ENCODE results near the gene CFAP53. TPM values are rescaled to one million over a fixed set of nuclear protein-coding genes. Genes with fewer than 3 reads are reported as not detected.

The CFAP53 gene
- total RNA-seq, 1 donor from 2014 or later = 0.26 TPM

DNA sequence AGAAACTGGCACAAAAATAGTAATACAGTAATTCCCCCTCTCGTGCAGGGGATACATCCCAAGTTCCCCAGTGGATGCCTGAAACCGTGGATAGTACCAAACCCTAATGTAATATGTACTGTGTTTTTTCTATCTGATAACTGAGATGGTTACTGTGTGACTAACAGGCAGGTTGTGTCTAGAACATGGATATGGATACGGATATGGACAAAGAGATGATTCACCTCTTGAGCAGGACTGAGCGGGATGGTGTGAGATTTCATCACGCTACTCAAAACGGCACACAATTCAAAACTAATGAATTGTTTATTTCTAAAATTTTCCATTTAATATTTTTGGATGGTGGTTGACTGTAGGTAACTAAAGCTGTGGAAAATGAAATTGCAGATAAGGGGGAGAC, 11.6 kb upstream of the CFAP53 start:
- Histone ChIP-seq H3K27me3 (ENCODE audit: control insufficient read depth, insufficient read depth, low read length) (no peaks in the 10 kb centered on the region), H3K4me3 (ENCODE audit: low read depth, low read length) (no peak overlapping the region), H3K36me3 (ENCODE audit: control insufficient read depth, insufficient read depth, low read length) (peaks cover 38% of the 10 kb centered on the region)
- FAIRE-seq (no peak), DNase-seq (ENCODE audit: low read depth) (peak; percentile 95)
- TF ChIP-seq, protein P1, sequence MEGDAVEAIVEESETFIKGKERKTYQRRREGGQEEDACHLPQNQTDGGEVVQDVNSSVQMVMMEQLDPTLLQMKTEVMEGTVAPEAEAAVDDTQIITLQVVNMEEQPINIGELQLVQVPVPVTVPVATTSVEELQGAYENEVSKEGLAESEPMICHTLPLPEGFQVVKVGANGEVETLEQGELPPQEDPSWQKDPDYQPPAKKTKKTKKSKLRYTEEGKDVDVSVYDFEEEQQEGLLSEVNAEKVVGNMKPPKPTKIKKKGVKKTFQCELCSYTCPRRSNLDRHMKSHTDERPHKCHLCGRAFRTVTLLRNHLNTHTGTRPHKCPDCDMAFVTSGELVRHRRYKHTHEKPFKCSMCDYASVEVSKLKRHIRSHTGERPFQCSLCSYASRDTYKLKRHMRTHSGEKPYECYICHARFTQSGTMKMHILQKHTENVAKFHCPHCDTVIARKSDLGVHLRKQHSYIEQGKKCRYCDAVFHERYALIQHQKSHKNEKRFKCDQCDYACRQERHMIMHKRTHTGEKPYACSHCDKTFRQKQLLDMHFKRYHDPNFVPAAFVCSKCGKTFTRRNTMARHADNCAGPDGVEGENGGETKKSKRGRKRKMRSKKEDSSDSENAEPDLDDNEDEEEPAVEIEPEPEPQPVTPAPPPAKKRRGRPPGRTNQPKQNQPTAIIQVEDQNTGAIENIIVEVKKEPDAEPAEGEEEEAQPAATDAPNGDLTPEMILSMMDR (IDR thresholded peaks at IDR 0.05; ENCODE audit: insufficient read depth, low read length, severe bottlenecking) = no peak

DNA sequence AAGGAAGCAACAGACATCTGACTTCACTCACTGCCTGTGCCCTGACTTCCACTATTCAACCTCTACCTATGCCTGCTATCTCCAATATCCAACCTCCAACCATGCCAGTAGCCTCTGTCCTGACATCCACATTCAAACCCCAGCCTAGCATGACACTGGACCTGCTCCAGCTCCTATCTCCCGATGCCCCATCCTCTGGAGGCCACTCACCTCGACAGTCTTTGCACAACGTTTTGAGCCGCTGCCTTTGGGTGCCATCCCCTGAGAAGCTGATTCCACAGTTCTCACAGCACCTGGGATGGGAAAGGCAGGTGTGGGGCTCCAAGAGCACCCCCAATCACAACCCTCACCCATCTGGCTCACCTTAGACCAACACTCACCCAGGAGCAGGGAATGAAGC, 10.2 kb upstream of the CFAP53 start:
- FAIRE-seq (peak; percentile 86), DNase-seq (ENCODE audit: low read depth) (no peak)
- TF ChIP-seq, protein P1 (IDR thresholded peaks at IDR 0.05; ENCODE audit: insufficient read depth, low read length, severe bottlenecking) = no peak
- H3K36me3 ChIP-seq (ENCODE audit: control insufficient read depth, insufficient read depth, low read length) = peaks cover 45% of the 10 kb centered on the region
- no peak overlapping the region for H3K4me3 ChIP-seq (ENCODE audit: low read depth, low read length)
- H3K27me3 ChIP-seq (ENCODE audit: control insufficient read depth, insufficient read depth, low read length) = no peaks in the 10 kb centered on the region

DNA sequence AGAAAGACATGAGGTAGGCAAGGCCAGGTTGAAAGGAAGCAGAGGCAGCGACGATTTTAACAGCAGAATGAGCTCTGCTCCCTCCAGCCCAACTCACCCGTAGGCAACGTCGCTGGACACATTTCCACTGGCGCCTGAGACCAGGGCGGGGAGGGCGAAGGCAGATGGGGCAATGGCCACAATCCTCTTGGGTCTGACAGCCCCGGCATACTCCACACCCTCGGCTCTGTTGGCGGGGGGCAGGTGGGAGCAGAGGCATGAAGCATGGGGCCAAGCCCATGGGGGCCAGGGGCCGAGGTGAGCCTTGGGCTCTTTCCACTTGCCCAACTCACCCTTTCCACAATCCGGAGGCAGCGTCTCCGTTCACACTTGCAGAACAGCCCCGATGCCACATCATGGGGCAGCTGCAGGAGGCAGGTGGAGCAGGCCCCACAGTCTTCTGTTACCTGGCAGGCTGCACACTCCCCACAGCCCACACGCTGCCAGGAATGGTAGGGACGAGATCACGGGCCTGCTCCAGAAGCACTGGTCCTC, 9.3 kb upstream of the CFAP53 start:
- Histone ChIP-seq H3K27me3 (ENCODE audit: control insufficient read depth, insufficient read depth, low read length) (no peaks in the 10 kb centered on the region), H3K4me3 (ENCODE audit: low read depth, low read length) (no peak overlapping the region), H3K36me3 (ENCODE audit: control insufficient read depth, insufficient read depth, low read length) (peaks cover 49% of the 10 kb centered on the region)
- TF ChIP-seq, protein P1 (IDR thresholded peaks at IDR 0.05; ENCODE audit: insufficient read depth, low read length, severe bottlenecking) = no peak
- DNase-seq (ENCODE audit: low read depth) (no peak), FAIRE-seq (no peak)

DNA sequence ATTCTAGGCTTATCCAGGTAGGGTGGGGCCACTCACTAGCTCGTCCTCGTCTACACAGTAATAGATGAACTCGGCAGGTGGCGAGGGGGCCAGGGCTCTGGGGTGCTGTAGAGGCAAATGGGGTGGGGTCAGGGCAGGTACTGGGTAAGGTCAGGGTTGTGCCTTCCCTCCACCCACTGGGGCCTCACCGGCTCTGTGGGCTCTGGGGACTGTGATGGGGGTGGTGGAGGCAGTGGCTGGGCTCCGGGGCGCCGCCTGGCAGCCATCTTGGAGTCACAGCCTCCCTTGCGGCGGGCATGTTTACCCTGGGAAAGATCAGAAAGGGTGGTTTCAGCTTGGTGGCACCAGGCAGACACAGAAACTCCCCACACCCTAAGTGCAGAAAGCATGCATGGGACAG, 8.6 kb upstream of the CFAP53 start:
- H3K36me3 ChIP-seq (ENCODE audit: control insufficient read depth, insufficient read depth, low read length) = peaks cover 49% of the 10 kb centered on the region

DNA sequence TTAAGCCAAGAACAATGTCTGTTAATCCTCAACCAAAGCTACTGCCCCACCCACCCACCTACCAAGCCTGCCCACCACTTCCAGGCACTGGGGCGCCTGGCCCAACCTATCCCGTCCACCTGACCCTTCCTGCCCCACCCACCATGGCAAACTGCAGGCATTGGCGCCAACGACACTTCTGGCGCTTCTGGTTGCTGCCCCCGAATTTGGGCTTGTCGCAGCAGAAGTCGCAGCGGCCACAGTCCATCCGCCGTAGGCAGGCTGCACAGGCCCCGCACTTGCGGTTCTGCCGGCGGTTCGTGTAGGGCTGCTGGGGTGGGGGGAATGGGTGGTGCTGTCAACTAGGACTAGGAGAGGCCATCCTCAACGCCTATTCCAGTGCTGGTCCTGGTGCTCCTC, 7.7 kb upstream of the CFAP53 start:
- no peak overlapping the region for H3K4me3 ChIP-seq (ENCODE audit: low read depth, low read length)
- FAIRE-seq = no peak
- H3K27me3 ChIP-seq (ENCODE audit: control insufficient read depth, insufficient read depth, low read length) = no peaks in the 10 kb centered on the region
- TF ChIP-seq, protein P1 (IDR thresholded peaks at IDR 0.05; ENCODE audit: insufficient read depth, low read length, severe bottlenecking) = no peak
- H3K36me3 ChIP-seq (ENCODE audit: control insufficient read depth, insufficient read depth, low read length) = peaks cover 51% of the 10 kb centered on the region
- DNase-seq (ENCODE audit: low read depth) = no peak

More for the DNA sequence above, 8.6 kb upstream of the CFAP53 start:
- FAIRE-seq (no peak), DNase-seq (ENCODE audit: low read depth) (no peak)
- no peaks in the 10 kb centered on the region for H3K27me3 ChIP-seq (ENCODE audit: control insufficient read depth, insufficient read depth, low read length)
- TF ChIP-seq, protein P1 (IDR thresholded peaks at IDR 0.05; ENCODE audit: insufficient read depth, low read length, severe bottlenecking) = no peak
- H3K4me3 ChIP-seq (ENCODE audit: low read depth, low read length) = no peak overlapping the region
